B cell (primary cell): ENCODE results near the gene ANKRD33B. TPM values are rescaled to one million over a fixed set of nuclear protein-coding genes. Genes with fewer than 3 reads are reported as not detected.

ENCODE experiments used
- ATAC-seq: fragments of 200-7000 bp; cut with Tn5 transposase; one replicate; pipeline ENCODE4 v1.10.0; 2021; ENCODE audit warnings: low read depth, mild to moderate bottlenecking, moderate number of reproducible peaks, moderate library complexity
- CTCF ChIA-PET: fragments of 350-600 bp; sonication (Branson Sonifier 250); formaldehyde crosslinking; loops from one replicate; lab custom pipeline; 2021; ENCODE audit warnings: antibody characterized with exemption, inconsistent platforms; lab: Charles Lee
- POLR2A ChIA-PET: fragments of 350-600 bp; sonication (Branson Sonifier 250); formaldehyde crosslinking; loops from one replicate; lab custom pipeline; 2021; ENCODE audit warnings: antibody characterized with exemption; lab: Charles Lee
- DNase-seq: peaks from one replicate; pipeline ENCODE4 v3.0.0; 2013
- H2AFZ ChIP-seq: 2 replicates; pipeline ENCODE4 v1.6.1; 2012; ENCODE audit warnings: mild to moderate bottlenecking, low read depth, low read length; ENCODE audit not compliant: insufficient read depth, poor library complexity, severe bottlenecking
- H3K27ac ChIP-seq, 2 donors: 1 replicate in 1 of 2; 2 replicates in 1 of 2; pipeline ENCODE4 v1.5.1; 2012 to 2013; ENCODE audit warnings: low read length in 2 of 2, mild to moderate bottlenecking in 2 of 2, moderate library complexity in 1 of 2
- H3K27me3 ChIP-seq, 4 experiments: fragments of 200-600 bp in 1 of 4; sonication (generic) in 1 of 4; replicated peaks in 1 of 4; 1 replicate in 2 of 4; 2 replicates in 2 of 4; pipeline versions ENCODE4 v1.6.1 to v1.7.0; 2013 to 2016; ENCODE audit warnings: low read length in 3 of 4, mild to moderate bottlenecking in 2 of 4, mixed read lengths in 1 of 4, moderate library complexity in 1 of 4; ENCODE audit not compliant: insufficient read depth in 4 of 4, control insufficient read depth in 3 of 4; ENCODE audit errors: control extremely low read depth in 1 of 4
- H3K36me3 ChIP-seq, 2 experiments: replicated peaks in 1 of 2; 1 replicate in 1 of 2; 2 replicates in 1 of 2; pipeline versions ENCODE4 v1.6.1 to v1.7.1; 2013; ENCODE audit warnings: low read length in 1 of 2; ENCODE audit not compliant: insufficient read depth in 2 of 2, control insufficient read depth in 1 of 2; ENCODE audit errors: control extremely low read depth in 1 of 2, extremely low read depth in 1 of 2
- H3K4me1 ChIP-seq, 2 donors: fragments of 200-600 bp in 1 of 2; sonication (generic) in 1 of 2; 1 replicate in 1 of 2; 2 replicates in 1 of 2; pipeline versions ENCODE4 v1.5.1 to v1.6.1; 2013 to 2017; ENCODE audit warnings: low read length in 2 of 2; ENCODE audit not compliant: control insufficient read depth in 2 of 2, insufficient read depth in 2 of 2
- H3K4me2 ChIP-seq: replicated peaks from 2 replicates; pipeline ENCODE3; 2012; ENCODE audit warnings: mild to moderate bottlenecking, low read depth, low read length; ENCODE audit not compliant: poor library complexity, severe bottlenecking
- H3K4me3 ChIP-seq, 5 experiments: fragments of 200-600 bp in 1 of 5; sonication (generic) in 1 of 5; 1 replicate in 3 of 5; 2 replicates in 2 of 5; pipeline versions ENCODE4 v1.5.1 to v1.7.0; 2011 to 2016; ENCODE audit warnings: low read length in 4 of 5, mild to moderate bottlenecking in 4 of 5, low read depth in 2 of 5, control low read depth in 1 of 5, moderate library complexity in 1 of 5; ENCODE audit not compliant: insufficient read depth in 1 of 5; ENCODE audit errors: control extremely low read depth in 1 of 5, extremely low read depth in 1 of 5
- H3K79me2 ChIP-seq: fragments of 200-600 bp; sonication (generic); one replicate; pipeline ENCODE4 v1.6.0; 2016; ENCODE audit warnings: low read length; ENCODE audit not compliant: control insufficient read depth, insufficient read depth
- H3K9ac ChIP-seq: fragments of 200-600 bp; sonication (generic); 2 replicates; pipeline ENCODE4 v1.6.1; 2017; ENCODE audit warnings: mild to moderate bottlenecking, low read length, moderate library complexity
- H3K9me3 ChIP-seq, 3 donors: one replicate each; pipeline versions ENCODE4 v1.6.1 to v1.7.1; 2013; ENCODE audit warnings: low read length in 2 of 3; ENCODE audit not compliant: control insufficient read depth in 2 of 3, insufficient read depth in 1 of 3; ENCODE audit errors: control extremely low read depth in 1 of 3
- H4K20me1 ChIP-seq: 2 replicates; pipeline ENCODE4 v1.6.0; 2012; ENCODE audit warnings: mild to moderate bottlenecking, low read length; ENCODE audit not compliant: insufficient read depth, control insufficient read depth, poor library complexity, severe bottlenecking
- H3K27ac Mint-ChIP-seq: one replicate; pipeline ENCODE4 v1.8.0; 2021; ENCODE audit warnings: mixed read lengths
- H3K27me3 Mint-ChIP-seq: one replicate; pipeline ENCODE4 v1.8.0; 2021; ENCODE audit warnings: mixed read lengths
- H3K4me1 Mint-ChIP-seq: one replicate; pipeline ENCODE4 v1.8.0; 2021; ENCODE audit warnings: mixed read lengths
- H3K4me3 Mint-ChIP-seq: one replicate; pipeline ENCODE4 v1.8.0; 2021; ENCODE audit warnings: mixed read lengths
- H3K9me3 Mint-ChIP-seq: one replicate; pipeline ENCODE4 v1.8.0; 2022; ENCODE audit warnings: mixed read lengths; ENCODE audit not compliant: insufficient read depth
- EZH2 ChIP-seq: IDR thresholded peaks from 2 replicates; pipeline ENCODE4 v1.6.1; 2012; ENCODE audit warnings: borderline replicate concordance, low read depth, mild to moderate bottlenecking, moderate library complexity, low read length; ENCODE audit not compliant: insufficient read depth, poor library complexity, severe bottlenecking
- WGBS: methylation state at CpG from one replicate; pipeline ENCODE4 v1.1.5; 2013; ENCODE audit warnings: missing lambda C conversion rate; ENCODE audit not compliant: insufficient coverage; 5-methylcytosine and 5-hydroxymethylcytosine counted together
- intact Hi-C: fragments of 100-400 bp; cut with micrococcal nuclease; formaldehyde crosslinking; loops from one replicate; pipeline ENCODE4 v1.10.0; 2022
- polyA plus RNA-seq: library from polyadenylated mRNA; depleted of rRNA; stranded (reverse); fragments of >200 nt; gene quantifications from 2 replicates; pipeline ENCODE4 v1.2.3, GENCODE V29; 2012
- total RNA-seq, 2 donors: library from RNA; stranded (reverse); fragments of 120-200 nt in 1 of 2; gene quantifications; 1 replicate in 1 of 2; 2 replicates in 1 of 2; pipeline versions ENCODE4 v1.2.3 to v1.2.4, GENCODE V29; 2013 to 2022
- TF ChIP-seq, protein P1 (sequence below): fragments of 200-600 bp; IDR thresholded peaks from one replicate; pipeline ENCODE4 v1.8.0; 2022; ENCODE audit warnings: antibody characterized with exemption, mild to moderate bottlenecking

The ANKRD33B gene
- total and polyA plus RNA-seq, 2 donors (not counting 1 experiment from before 2014, with no cell fraction given) = 2.9 to 23.4 TPM

DNA sequence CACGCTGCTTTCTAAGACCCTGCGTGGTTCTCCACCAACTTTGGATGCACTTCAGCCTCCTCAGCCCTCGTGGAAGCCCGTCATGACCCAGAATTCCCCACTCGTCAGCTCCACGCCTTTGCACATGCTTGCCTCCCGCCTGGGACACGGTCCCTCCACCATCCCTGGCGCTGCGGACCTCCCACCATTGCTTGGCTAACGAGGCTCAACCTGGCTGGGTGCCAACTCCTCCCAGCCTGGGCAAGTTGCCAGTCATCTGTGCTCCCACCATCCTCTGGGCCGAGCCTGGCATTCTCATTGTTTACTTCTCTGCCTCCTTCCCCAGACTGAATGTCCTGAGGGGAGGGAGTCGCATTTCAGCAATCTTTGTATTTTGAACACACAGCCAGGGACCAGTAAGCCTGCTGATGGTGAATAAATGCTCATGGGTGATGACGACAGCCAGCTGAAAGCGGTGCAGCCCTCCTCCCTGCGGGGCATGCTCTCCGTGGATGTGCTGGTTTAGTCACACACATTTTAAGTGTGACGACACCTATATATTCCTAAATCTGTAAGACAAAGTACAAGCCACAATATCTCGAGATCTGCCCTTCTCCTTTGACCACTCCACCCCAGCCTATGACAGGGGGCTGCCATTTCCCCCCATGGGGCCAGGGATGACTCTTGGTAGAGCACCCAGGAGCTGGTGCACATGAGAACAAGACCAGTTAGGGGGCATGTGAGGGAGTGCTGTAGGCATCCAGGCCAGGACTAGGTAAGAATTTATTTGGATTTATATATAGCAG is 37.6 kb downstream of the ANKRD33B start:
- peaks cover 52% of the 10 kb centered on the region for H3K4me1 Mint-ChIP-seq
- peaks cover 26% of the 10 kb centered on the region for H4K20me1 ChIP-seq
- H3K4me3 Mint-ChIP-seq = peak overlapping the region; percentile 74
- no peaks in the 10 kb centered on the region for H3K27me3 Mint-ChIP-seq
- H3K27ac Mint-ChIP-seq = peak overlapping the region; percentile 47
- WGBS = 55% methylated on average over 17 of the region's 19 CpGs
- no peak overlapping the region for H2AFZ ChIP-seq
- no peaks in the 10 kb centered on the region for H3K27me3 ChIP-seq
- TF ChIP-seq EZH2 = no peak
- TF ChIP-seq, protein P1, sequence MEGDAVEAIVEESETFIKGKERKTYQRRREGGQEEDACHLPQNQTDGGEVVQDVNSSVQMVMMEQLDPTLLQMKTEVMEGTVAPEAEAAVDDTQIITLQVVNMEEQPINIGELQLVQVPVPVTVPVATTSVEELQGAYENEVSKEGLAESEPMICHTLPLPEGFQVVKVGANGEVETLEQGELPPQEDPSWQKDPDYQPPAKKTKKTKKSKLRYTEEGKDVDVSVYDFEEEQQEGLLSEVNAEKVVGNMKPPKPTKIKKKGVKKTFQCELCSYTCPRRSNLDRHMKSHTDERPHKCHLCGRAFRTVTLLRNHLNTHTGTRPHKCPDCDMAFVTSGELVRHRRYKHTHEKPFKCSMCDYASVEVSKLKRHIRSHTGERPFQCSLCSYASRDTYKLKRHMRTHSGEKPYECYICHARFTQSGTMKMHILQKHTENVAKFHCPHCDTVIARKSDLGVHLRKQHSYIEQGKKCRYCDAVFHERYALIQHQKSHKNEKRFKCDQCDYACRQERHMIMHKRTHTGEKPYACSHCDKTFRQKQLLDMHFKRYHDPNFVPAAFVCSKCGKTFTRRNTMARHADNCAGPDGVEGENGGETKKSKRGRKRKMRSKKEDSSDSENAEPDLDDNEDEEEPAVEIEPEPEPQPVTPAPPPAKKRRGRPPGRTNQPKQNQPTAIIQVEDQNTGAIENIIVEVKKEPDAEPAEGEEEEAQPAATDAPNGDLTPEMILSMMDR = no peak
- ATAC-seq (peak; percentile 60), DNase-seq (peak; percentile 28)
- no peaks in the 10 kb centered on the region for H3K36me3 ChIP-seq
- peak overlapping the region; percentile 14 for H3K9ac ChIP-seq
- H3K4me2 ChIP-seq = peak overlapping the region; percentile 48
- no peaks in the 10 kb centered on the region for H3K9me3 Mint-ChIP-seq
- H3K4me3 ChIP-seq = no peak overlapping the region
- H3K27ac ChIP-seq = no peak overlapping the region
- H3K79me2 ChIP-seq = peaks cover 76% of the 10 kb centered on the region
- ChIA-PET POLR2A (no interaction called here), CTCF (interaction anchor here (0.6 to 0.8 kb wide), 2 partner anchors 12 to 147 kb away, joined by 4 read pairs; no protein-coding TSS in a partner anchor)
- intact Hi-C loops = no loop called here
- peaks cover 0 to 4% (median 2%) of the 10 kb centered on the region in 3 donors for H3K9me3 ChIP-seq
- peaks cover 12 to 16% of the 10 kb centered on the region in 2 donors for H3K4me1 ChIP-seq
